Thyroid gland (tissue), 4 donors: ENCODE data around the gene NRN1L.

Source experiments
- POLR2A ChIP-seq, 2 donors: fragments of 450-650 bp; IDR thresholded peaks; one replicate each; pipeline ENCODE4 v1.6.1; 2017; ENCODE audit warnings: antibody characterized with exemption in 2 of 2, mild to moderate bottlenecking in 2 of 2, moderate library complexity in 1 of 2
- TF ChIP-seq, protein P1 (sequence below), 6 experiments: fragments of 200-600 bp in 3 of 6; fragments of 450-650 bp in 3 of 6; sonication (generic) in 3 of 6; IDR thresholded peaks; one replicate each; pipeline ENCODE4 v1.5.1; 2016 to 2019; ENCODE audit warnings: antibody characterized with exemption in 6 of 6, mild to moderate bottlenecking in 2 of 6, inconsistent platforms in 1 of 6, moderate library complexity in 1 of 6

DNA sequence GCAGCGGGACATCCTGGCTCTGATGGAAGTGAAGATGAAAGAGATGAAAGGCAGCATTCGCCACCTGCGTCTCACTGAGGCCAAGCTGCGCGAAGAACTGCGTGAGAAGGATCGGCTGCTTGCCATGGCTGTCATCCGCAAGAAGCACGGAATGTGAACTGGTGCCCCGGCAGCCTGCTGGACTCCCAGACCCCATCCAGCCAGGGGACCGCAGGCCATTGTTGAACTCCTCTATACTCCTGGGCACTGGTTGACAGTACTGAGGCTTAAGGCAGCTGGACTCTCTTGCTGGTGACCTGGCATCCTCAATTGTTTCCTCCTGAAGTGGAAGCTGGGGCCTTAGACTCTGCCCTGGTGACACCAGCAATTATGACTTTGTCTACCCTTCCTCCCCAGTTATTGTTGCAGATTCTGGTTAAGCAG is 41.3 kb upstream of the NRN1L start:
- no peak for TF ChIP-seq POLR2A (IDR thresholded peaks at IDR 0.05)
- TF ChIP-seq, protein P1, sequence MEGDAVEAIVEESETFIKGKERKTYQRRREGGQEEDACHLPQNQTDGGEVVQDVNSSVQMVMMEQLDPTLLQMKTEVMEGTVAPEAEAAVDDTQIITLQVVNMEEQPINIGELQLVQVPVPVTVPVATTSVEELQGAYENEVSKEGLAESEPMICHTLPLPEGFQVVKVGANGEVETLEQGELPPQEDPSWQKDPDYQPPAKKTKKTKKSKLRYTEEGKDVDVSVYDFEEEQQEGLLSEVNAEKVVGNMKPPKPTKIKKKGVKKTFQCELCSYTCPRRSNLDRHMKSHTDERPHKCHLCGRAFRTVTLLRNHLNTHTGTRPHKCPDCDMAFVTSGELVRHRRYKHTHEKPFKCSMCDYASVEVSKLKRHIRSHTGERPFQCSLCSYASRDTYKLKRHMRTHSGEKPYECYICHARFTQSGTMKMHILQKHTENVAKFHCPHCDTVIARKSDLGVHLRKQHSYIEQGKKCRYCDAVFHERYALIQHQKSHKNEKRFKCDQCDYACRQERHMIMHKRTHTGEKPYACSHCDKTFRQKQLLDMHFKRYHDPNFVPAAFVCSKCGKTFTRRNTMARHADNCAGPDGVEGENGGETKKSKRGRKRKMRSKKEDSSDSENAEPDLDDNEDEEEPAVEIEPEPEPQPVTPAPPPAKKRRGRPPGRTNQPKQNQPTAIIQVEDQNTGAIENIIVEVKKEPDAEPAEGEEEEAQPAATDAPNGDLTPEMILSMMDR (IDR thresholded peaks at IDR 0.05) = no peak
